HG03103 (cell line): ENCODE results near the gene HAAO.

Experiments
- ATAC-seq: cut with Tn5 transposase; IDR thresholded peaks from one replicate; pipeline ENCODE4 v1.9.1; 2021; ENCODE audit warnings: low read depth; ENCODE audit not compliant: unreplicated experiment

Gene HAAO

GRCh38 chr2:42770288-42771131 lies 21.9 kb downstream of the HAAO start:
- ATAC-seq = peak; percentile 59

GRCh38 chr2:42769583-42770287 lies 22.6 kb downstream of the HAAO start:
- ATAC-seq = no peak

DNA sequence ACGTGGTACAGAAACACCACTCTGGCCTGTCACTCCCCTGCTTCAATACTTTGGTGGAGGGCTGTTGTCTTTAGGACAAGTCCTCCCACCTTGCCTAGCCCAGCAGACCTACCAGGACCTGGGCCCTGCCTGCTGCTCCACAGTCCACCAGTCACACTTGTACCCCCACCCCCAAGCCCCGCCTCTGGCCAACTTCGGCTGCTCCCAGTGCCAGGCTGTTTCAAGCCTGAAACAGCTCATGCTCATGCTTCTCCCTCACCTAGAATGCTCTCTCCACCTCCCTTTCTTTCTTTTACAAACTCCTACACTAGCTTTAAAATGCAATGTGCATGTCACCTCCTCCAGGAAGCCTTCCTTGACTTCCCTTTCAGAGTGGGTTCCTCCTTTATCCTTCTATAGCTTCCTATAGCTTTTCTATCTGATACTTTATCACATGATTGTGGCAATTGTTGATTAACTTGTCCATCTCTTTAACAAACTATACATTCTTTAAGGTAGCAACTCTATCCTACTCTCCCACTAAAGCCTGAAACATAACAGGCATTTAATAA lies 23.6 kb downstream of the HAAO start:
- no peak for ATAC-seq

DNA sequence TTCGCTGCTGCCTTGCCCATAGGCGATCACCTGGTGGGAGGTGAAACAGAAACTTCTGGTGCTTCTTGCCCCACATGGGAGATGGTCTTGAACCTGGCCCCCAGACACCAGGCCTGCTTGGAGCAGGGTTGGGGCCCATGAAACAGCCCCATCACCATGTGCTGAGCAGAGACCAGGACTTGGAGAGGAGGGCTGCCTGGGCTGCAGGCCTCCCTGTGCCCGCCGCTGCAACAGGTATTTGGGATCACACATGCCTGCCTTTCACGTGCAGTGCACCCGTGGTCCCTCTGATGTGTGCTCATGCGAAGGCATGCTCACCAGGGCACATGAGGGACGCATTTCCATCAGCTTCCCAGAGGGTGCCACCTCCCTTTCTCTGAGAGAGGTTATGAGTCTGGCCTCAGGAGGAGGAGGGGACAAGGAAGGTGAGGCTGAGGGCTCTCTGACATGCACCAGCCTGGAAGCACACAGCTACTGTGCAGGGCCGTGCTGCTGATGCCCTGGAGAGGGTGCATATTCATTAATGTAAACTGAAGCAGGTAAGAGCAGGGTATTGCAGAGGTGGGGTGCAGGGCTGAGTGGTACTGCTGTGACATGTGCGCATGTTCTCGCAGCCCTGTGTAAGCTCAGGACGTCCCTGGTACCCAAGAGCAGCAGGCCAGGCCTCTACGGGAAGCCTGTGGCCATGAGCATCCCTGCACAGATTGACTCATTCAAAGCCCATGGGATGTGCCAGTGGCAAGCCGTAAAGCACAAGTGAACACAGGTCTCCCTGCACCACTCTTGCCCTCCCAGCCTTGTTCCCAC lies 24.3 kb downstream of the HAAO start:
- ATAC-seq = no peak

GRCh38 chr2:42767080-42767898 lies 25.1 kb downstream of the HAAO start:
- ATAC-seq = no peak

GRCh38 chr2:42765686-42766085 lies 26.7 kb downstream of the HAAO start:
- ATAC-seq = no peak

- ATAC-seq = no peak
These were observed 27.5 kb downstream of the HAAO start for GRCh38 chr2:42764901-42765300.

DNA sequence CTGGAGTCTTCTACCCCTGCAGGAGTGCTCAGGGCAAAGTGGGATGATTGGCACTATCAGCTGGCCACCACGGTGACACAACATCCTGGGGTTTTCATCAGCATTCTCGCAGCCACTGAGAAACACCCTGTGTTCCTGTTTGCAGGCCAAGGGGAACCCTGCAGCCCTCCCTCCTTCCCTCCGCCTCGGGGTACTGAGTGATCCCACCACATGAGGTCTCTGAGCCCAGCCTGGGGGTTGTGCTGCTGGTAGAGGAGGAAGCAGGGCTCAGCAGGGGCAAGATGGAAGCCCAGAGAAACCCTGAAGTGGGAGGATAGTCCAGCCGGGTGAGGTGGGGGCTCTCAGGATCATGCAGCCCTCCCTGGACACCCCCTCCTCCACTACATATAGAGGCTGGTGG lies 28.3 kb downstream of the HAAO start, which contains the start of gene OXER1:
OXER1 (minus strand) TSS at position 40 of the 400 bp plus-strand sequence. CDS start 73 bp downstream, outside the sequence.
- ATAC-seq = no peak

- ATAC-seq = no peak
These were observed 29.3 kb downstream of the HAAO start for GRCh38 chr2:42762823-42763804.

DNA sequence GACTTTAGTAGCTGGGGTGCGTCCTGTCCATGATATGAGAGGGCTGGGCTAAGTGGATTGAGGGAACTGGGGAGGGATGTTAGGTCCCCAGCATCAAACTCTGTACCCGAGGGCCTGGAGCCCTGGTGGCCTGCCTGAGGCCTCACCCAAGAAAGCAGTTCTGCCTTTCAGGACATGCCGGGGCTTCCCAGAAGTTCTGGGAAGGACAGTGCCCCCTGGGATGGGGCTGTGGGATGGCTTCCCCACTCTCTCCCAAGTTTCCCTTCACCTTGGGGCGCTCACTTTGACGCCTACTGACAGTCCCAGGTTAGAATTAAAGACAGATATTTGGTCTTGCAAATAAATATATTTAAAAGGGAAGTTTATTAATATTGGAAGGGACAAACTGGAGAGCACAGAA lies 30.2 kb downstream of the HAAO start:
- ATAC-seq = no peak

GRCh38 chr2:42761554-42761953 lies 30.8 kb downstream of the HAAO start:
- ATAC-seq = no peak

DNA sequence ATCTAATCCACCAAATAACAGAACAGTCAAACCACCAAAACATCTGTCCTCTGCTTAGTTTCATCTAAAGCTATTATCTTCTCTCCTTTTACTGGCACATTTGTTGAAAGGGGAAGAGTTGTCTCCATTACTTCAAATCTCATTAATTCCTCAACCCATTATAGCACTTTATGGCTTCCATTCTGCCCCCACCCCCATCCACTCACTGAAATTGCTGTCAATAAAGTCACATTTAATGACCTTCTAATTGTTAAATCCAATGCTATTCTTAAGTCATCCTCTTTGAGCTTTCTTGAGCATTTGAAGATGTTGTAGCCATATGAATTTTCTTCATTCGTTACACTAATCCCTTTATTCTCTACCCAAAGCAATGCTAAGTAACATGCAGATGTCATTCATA lies 33.6 kb downstream of the HAAO start:
- ATAC-seq = no peak

DNA sequence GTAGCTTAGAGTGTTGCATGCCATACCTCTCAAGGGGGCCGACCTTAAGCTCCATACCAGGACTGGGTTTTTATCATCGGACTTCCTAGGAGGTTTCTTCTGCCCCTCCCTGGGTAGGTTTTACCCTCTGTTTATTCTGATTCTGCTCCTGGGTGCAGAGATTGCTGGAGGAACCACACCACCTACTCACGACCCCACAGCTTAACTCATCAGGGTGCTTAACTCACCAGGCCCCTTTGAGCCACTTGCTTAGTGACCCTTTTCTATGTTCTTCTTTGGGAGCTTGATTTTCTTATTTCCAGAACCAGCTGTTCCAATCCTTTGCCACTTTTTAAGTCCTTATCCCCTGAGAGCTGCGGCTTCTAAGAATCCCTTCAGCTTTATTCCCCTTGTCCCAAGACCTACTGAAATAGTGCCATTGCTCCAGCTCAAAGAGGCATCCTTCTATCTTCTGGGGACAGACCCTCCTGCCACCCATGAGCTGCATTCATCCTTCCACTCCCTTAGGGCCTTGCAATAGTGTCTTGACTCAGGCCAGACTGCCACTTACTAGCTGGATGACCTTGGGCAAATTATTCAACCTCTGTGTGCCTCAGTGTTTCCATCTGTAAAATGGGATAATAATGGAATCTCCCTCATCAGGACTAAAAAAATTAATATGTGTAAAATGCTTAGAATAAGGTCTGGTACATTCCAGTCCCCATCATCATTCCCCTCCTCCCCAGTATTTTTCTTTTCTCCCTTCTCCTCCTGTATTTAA lies 34.2 kb downstream of the HAAO start:
- ATAC-seq = no peak

- ATAC-seq = no peak
These were observed 35.3 kb downstream of the HAAO start for GRCh38 chr2:42756966-42757513.

GRCh38 chr2:42756150-42756775 lies 36.1 kb downstream of the HAAO start:
- no peak for ATAC-seq

- no peak for ATAC-seq
These were observed 37.0 kb downstream of the HAAO start for GRCh38 chr2:42755191-42755880.

DNA sequence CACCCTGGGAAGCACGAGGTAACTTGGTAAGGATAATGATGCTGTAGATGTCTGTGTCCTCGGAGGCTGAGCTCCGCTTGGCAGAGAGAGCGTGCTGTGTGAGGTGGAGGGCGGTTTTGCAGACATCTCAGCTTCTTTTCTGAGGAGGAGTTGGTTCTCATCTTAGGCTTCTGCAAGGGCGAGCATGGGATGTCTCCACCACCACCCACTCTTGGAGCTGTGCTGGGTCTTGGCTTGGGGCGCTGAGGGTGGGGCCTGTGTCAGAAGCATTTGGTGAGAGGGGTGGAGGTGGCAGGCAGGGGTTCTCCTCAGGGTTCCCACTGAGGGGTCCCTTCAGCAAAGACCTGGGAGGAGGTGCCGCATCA lies 37.6 kb downstream of the HAAO start:
- no peak for ATAC-seq
